HCT116 (cell line): ENCODE results near the gene SLC24A3. TPM values are rescaled to one million over a fixed set of nuclear protein-coding genes. Genes with fewer than 3 reads are reported as not detected.

ENCODE experiments used
- ATAC-seq: fragments of 200-7000 bp; cut with Tn5 transposase; 2 replicates; pipeline ENCODE4 v1.9.1; 2020; ENCODE audit warnings: mild to moderate bottlenecking, moderate library complexity
- BruUV-seq: library from RNA; stranded (reverse); fragments of 400-500 nt; replicated peaks from 2 replicates; lab custom pipeline; 2021; lab: Mats Ljungman, UMichigan
- CTCF ChIA-PET: fragments of 300-600 bp; sonication (Branson Sonifier 250); formaldehyde crosslinking; loops from one replicate; lab custom pipeline; 2021; ENCODE audit warnings: antibody characterized with exemption; lab: Charles Lee
- POLR2A ChIA-PET: fragments of 300-600, 350-600 bp; sonication (Branson Sonifier 250); formaldehyde crosslinking; loops from one replicate; lab custom pipeline; 2021; ENCODE audit warnings: antibody characterized with exemption; lab: Charles Lee
- RAD21 ChIA-PET, 2 experiments: fragments of 300-600 bp; sonication (Branson Sonifier 250); formaldehyde crosslinking; loops; one replicate each; lab custom pipeline; 2023; ENCODE audit warnings: low total read pairs in 2 of 2; ENCODE audit not compliant: uncharacterized antibody in 2 of 2, unreplicated experiment in 2 of 2, low non-redundant PET in 1 of 2; lab: Charles Lee
- DNase-seq: peaks from one replicate; pipeline ENCODE4 v3.0.0-alpha.2; 2010; ENCODE audit warnings: low read depth, low spot score
- H2AFZ ChIP-seq: fragments of 200-600 bp; shearing (Covaris generic), sonication (generic); 2 replicates; pipeline ENCODE4 v1.6.1; 2017; ENCODE audit warnings: low read depth, mixed run types, mixed read lengths, antibody characterized with exemption, low read length; ENCODE audit not compliant: poor library complexity, severe bottlenecking
- H3K27ac ChIP-seq: 2 replicates; pipeline ENCODE4 v1.5.1; 2012; ENCODE audit warnings: low read depth, low read length
- H3K27me3 ChIP-seq: fragments of 200-600 bp; sonication (generic); 2 replicates; pipeline ENCODE4 v1.6.1; 2016; ENCODE audit warnings: mixed run types, low read length, mixed read lengths; ENCODE audit not compliant: insufficient read depth
- H3K36me3 ChIP-seq, 2 experiments: fragments of 200-500 bp in 1 of 2; fragments of 200-600 bp in 1 of 2; sonication (Bioruptor generic) in 1 of 2; sonication (generic) in 1 of 2; 2 replicates each; pipeline versions ENCODE4 v1.5.1 to v1.6.1; 2014 to 2016; ENCODE audit warnings: low read length in 2 of 2, inconsistent platforms in 1 of 2, mixed read lengths in 1 of 2, mixed run types in 1 of 2; ENCODE audit not compliant: insufficient read depth in 2 of 2, control insufficient read depth in 1 of 2
- H3K4me1 ChIP-seq, 2 experiments: fragments of 200-600 bp in 1 of 2; sonication (generic) in 1 of 2; 2 replicates each; pipeline versions ENCODE4 v1.5.1 to v1.6.1; 2012 to 2017; ENCODE audit warnings: low read length in 2 of 2, inconsistent platforms in 1 of 2, mild to moderate bottlenecking in 1 of 2, mixed read lengths in 1 of 2, mixed run types in 1 of 2, moderate library complexity in 1 of 2; ENCODE audit not compliant: insufficient read depth in 2 of 2, control insufficient read depth in 1 of 2
- H3K4me2 ChIP-seq: fragments of 200-600 bp; sonication (generic); 2 replicates; pipeline ENCODE4 v1.6.1; 2017; ENCODE audit warnings: mixed run types, low read length, mixed read lengths
- H3K4me3 ChIP-seq, 2 experiments: fragments of 200-600 bp in 1 of 2; sonication (generic) in 1 of 2; replicated peaks in 1 of 2; 2 replicates each; pipeline ENCODE4 v1.5.1; 2011 to 2016; ENCODE audit warnings: low read length in 2 of 2, control low read depth in 1 of 2, low read depth in 1 of 2, mild to moderate bottlenecking in 1 of 2, mixed read lengths in 1 of 2, mixed run types in 1 of 2
- H3K79me2 ChIP-seq: fragments of 200-600 bp; sonication (generic); 2 replicates; pipeline ENCODE4 v1.6.1; 2017; ENCODE audit warnings: mild to moderate bottlenecking, mixed run types, low read length, moderate library complexity, mixed read lengths; ENCODE audit not compliant: insufficient read depth
- H3K9ac ChIP-seq: fragments of 200-600 bp; sonication (generic); 2 replicates; pipeline ENCODE4 v1.6.1; 2016; ENCODE audit warnings: low read length, mixed read lengths
- H3K9me2 ChIP-seq: fragments of 200-600 bp; sonication (generic), shearing (Covaris generic); 2 replicates; pipeline ENCODE4 v1.6.1; 2017; ENCODE audit warnings: mixed run types, mild to moderate bottlenecking, moderate library complexity; ENCODE audit not compliant: insufficient read depth
- H3K9me3 ChIP-seq, 2 experiments: fragments of 200-500 bp in 1 of 2; fragments of 200-600 bp in 1 of 2; sonication (Bioruptor generic) in 1 of 2; sonication (generic) in 1 of 2; 2 replicates each; pipeline ENCODE4 v1.6.1; 2014 to 2017; ENCODE audit warnings: low read length in 2 of 2, mixed read lengths in 2 of 2, inconsistent platforms in 1 of 2, low read depth in 1 of 2, mild to moderate bottlenecking in 1 of 2, mixed run types in 1 of 2, moderate library complexity in 1 of 2; ENCODE audit not compliant: control insufficient read depth in 1 of 2, insufficient read depth in 1 of 2
- H4K20me1 ChIP-seq: fragments of 200-600 bp; sonication (generic), shearing (Covaris generic); 2 replicates; pipeline ENCODE4 v1.6.1; 2017; ENCODE audit warnings: mixed run types, mild to moderate bottlenecking, moderate library complexity; ENCODE audit not compliant: insufficient read depth
- CBX3 ChIP-seq: IDR thresholded peaks from 2 replicates; pipeline ENCODE4 v1.6.1; 2012; ENCODE audit warnings: low read depth
- CEBPB ChIP-seq: IDR thresholded peaks from 2 replicates; pipeline ENCODE4 v1.6.1; 2012; ENCODE audit warnings: low read depth
- EGR1 ChIP-seq: IDR thresholded peaks from 2 replicates; pipeline ENCODE4 v1.6.1; 2012; ENCODE audit warnings: low read depth
- ELF1 ChIP-seq: IDR thresholded peaks from 2 replicates; pipeline ENCODE4 v1.6.1; 2012; ENCODE audit warnings: low read depth, borderline replicate concordance
- EZH2 ChIP-seq: fragments of 200-600 bp; sonication (generic); IDR thresholded peaks from 2 replicates; pipeline ENCODE4 v1.6.1; 2017; ENCODE audit warnings: antibody characterized with exemption, mixed run types
- EZH2phosphoT487 ChIP-seq: fragments of 200-600 bp; IDR thresholded peaks from 2 replicates; pipeline ENCODE4 v1.6.1; 2018; ENCODE audit warnings: antibody characterized with exemption, borderline replicate concordance
- FOSL1 ChIP-seq: IDR thresholded peaks from 2 replicates; pipeline ENCODE4 v1.6.1; 2012; ENCODE audit warnings: low read depth
- JUND ChIP-seq: IDR thresholded peaks from 2 replicates; pipeline ENCODE4 v1.6.1; 2012
- POLR2A ChIP-seq: IDR thresholded peaks from 2 replicates; pipeline ENCODE4 v1.7.0; 2011; ENCODE audit warnings: borderline replicate concordance; ENCODE audit not compliant: insufficient read depth, insufficient read length; ENCODE audit errors: extremely low read depth
- POLR2AphosphoS5 ChIP-seq: IDR thresholded peaks from 2 replicates; pipeline ENCODE4 v1.6.1; 2011; ENCODE audit warnings: mild to moderate bottlenecking, low read depth, low read length, moderate library complexity
- SIN3A ChIP-seq: IDR thresholded peaks from 2 replicates; pipeline ENCODE4 v1.6.1; 2012; ENCODE audit warnings: low read depth
- SP1 ChIP-seq: IDR thresholded peaks from 2 replicates; pipeline ENCODE4 v1.6.1; 2012; ENCODE audit warnings: low read depth
- SRF ChIP-seq: IDR thresholded peaks from 2 replicates; pipeline ENCODE4 v1.6.1; 2012; ENCODE audit warnings: low read depth
- TCF7L2 ChIP-seq: IDR thresholded peaks from 2 replicates; pipeline ENCODE4 v1.7.0; 2011; ENCODE audit warnings: borderline replicate concordance, inconsistent platforms; ENCODE audit not compliant: insufficient read depth, insufficient read length; ENCODE audit errors: extremely low read depth
- ZNF274 ChIP-seq: fragments of 200-500 bp; sonication (Bioruptor generic); IDR thresholded peaks from 2 replicates; pipeline ENCODE4 v1.6.1; 2014; ENCODE audit warnings: mild to moderate bottlenecking, low read depth, low read length, inconsistent platforms
- intact Hi-C: fragments of 100-400 bp; cut with micrococcal nuclease; formaldehyde crosslinking; loops from 2 replicates; pipeline ENCODE4 v1.10.0; 2022
- total RNA-seq: library from RNA; stranded (reverse); gene quantifications from one replicate; pipeline ENCODE4 v1.2.1, GENCODE V29; 2021; ENCODE audit not compliant: unreplicated experiment
- TF ChIP-seq, protein P1 (sequence below), 3 experiments: fragments of 200-600 bp in 1 of 3; sonication (generic) in 1 of 3; IDR thresholded peaks in 2 of 3; conservative IDR thresholded peaks in 1 of 3; 2 replicates each; pipeline ENCODE4 v1.5.1; 2012 to 2017; ENCODE audit warnings: low read depth in 2 of 3, low read length in 2 of 3, antibody characterized with exemption in 1 of 3, borderline replicate concordance in 1 of 3, control low read depth in 1 of 3, mild to moderate bottlenecking in 1 of 3, mixed read lengths in 1 of 3, mixed run types in 1 of 3, moderate library complexity in 1 of 3; ENCODE audit not compliant: insufficient read depth in 1 of 3
- TF ChIP-seq, protein P2 (sequence below): IDR thresholded peaks from 2 replicates; pipeline ENCODE4 v1.6.1; 2012; ENCODE audit warnings: low read depth

Gene SLC24A3
- total RNA-seq, 1 experiment from 2014 or later = not detected

DNA sequence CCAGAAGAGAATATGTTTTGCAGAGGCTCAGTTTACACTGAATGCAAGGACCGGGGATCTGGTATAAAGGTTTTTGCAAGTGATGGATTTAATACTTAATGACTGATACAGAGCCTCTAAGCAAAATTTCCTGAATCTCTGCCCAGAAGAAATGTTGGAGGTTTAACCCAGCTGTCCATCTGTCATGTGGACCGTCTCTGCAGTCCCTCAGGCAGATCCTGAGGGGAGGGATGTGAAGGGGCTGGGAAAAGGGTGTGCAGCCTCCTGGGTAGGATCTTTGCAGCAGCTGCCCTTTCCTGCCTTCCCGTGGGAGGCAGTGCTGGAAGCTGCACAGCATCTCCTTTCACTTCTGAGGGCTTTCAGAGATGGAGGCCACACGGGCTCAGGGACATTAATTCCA, 207.0 kb downstream of the SLC24A3 start:
- no peaks in the 10 kb centered on the region for H3K4me1 ChIP-seq
- ChIA-PET POLR2A (no interaction called here), CTCF (no interaction called here), RAD21 (no interaction called here)
- H3K4me2 ChIP-seq = no peak overlapping the region
- H3K9me2 ChIP-seq = no peaks in the 10 kb centered on the region
- H3K36me3 ChIP-seq = no peaks in the 10 kb centered on the region
- intact Hi-C loops = no loop called here
- no peaks in the 10 kb centered on the region for H4K20me1 ChIP-seq
- BruUV-seq = no TSS peak
- H3K9ac ChIP-seq = no peak overlapping the region
- ATAC-seq = no peak
- H3K27me3 ChIP-seq = no peaks in the 10 kb centered on the region
- no peaks in the 10 kb centered on the region; a peak in 1 of 4 replicates for H3K9me3 ChIP-seq
- H3K79me2 ChIP-seq = no peaks in the 10 kb centered on the region
- TF ChIP-seq POLR2A = no peak
- TF ChIP-seq ZNF274 = no peak
- TF ChIP-seq JUND = no peak
- no peak for TF ChIP-seq ELF1
- no peak for TF ChIP-seq SRF
- no peak for TF ChIP-seq POLR2AphosphoS5
- TF ChIP-seq EGR1 = no peak
- TF ChIP-seq TCF7L2 = no peak
- no peak for TF ChIP-seq EZH2phosphoT487
- no peak for TF ChIP-seq CEBPB
- H3K27ac ChIP-seq = no peak overlapping the region
- H2AFZ ChIP-seq = no peak overlapping the region
- no peak overlapping the region for H3K4me3 ChIP-seq
- no peak for DNase-seq

DNA sequence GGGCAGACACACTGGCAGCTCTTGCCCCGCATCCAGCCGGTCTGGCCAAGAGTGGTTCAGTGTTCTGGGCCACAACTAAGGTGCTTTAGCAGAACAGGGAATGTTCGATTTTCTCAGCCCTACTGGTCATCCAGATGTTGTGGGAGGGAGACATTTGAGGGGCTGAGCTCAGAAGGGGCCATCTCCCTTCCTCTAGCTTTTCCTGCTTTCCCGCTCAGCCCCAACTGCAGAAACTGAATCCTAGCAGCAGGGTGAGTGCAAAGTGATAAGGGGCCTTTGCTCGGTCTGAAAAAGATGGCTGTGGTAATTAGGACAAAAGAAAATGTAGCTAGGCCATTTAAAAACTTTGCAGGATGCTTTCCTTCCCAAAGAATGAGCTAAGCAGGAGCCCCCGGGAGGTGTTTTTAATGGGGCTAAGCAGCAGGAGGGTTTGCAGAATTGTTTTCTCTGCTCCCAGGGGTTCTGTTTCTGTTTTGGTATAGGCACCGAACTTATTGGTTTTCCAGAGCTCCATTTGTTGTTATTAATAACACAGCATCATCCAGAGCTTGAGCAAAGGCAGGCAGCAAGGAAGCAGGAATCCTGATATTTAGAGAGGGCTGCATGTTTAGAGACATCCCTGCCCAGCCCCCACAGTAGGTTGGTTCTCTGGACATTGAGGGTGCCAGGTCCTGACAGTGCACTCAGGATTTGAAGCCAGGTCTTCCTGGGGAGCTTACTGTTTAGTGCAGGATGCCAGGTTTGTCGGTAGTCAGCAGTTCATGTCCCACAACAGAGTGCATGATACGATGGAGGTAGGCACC, 210.9 kb downstream of the SLC24A3 start:
- H2AFZ ChIP-seq = no peak overlapping the region
- DNase-seq = no peak
- no peak overlapping the region for H3K27ac ChIP-seq
- no peaks in the 10 kb centered on the region for H3K36me3 ChIP-seq
- no peaks in the 10 kb centered on the region for H4K20me1 ChIP-seq
- intact Hi-C loops = no loop called here
- ChIA-PET CTCF (no interaction called here), POLR2A (no interaction called here), RAD21 (no interaction called here)
- no peaks in the 10 kb centered on the region for H3K27me3 ChIP-seq
- H3K4me3 ChIP-seq = no peak overlapping the region
- H3K4me2 ChIP-seq = no peak overlapping the region
- H3K9me2 ChIP-seq = no peaks in the 10 kb centered on the region
- no peaks in the 10 kb centered on the region for H3K79me2 ChIP-seq
- H3K9me3 ChIP-seq = no peaks in the 10 kb centered on the region; a peak in 1 of 4 replicates
- no peak for ATAC-seq
- no peaks in the 10 kb centered on the region for H3K4me1 ChIP-seq
- BruUV-seq = no TSS peak
- H3K9ac ChIP-seq = no peak overlapping the region
- TF ChIP-seq, protein P1, sequence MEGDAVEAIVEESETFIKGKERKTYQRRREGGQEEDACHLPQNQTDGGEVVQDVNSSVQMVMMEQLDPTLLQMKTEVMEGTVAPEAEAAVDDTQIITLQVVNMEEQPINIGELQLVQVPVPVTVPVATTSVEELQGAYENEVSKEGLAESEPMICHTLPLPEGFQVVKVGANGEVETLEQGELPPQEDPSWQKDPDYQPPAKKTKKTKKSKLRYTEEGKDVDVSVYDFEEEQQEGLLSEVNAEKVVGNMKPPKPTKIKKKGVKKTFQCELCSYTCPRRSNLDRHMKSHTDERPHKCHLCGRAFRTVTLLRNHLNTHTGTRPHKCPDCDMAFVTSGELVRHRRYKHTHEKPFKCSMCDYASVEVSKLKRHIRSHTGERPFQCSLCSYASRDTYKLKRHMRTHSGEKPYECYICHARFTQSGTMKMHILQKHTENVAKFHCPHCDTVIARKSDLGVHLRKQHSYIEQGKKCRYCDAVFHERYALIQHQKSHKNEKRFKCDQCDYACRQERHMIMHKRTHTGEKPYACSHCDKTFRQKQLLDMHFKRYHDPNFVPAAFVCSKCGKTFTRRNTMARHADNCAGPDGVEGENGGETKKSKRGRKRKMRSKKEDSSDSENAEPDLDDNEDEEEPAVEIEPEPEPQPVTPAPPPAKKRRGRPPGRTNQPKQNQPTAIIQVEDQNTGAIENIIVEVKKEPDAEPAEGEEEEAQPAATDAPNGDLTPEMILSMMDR (IDR thresholded peaks at IDR 0.05 in 2 of 3, conservative IDR thresholded peaks at IDR 0.05 in 1 of 3; ENCODE audit: borderline replicate concordance in 1 of 3, insufficient read depth in 1 of 3, low read depth in 2 of 3, low read length in 2 of 3) = no peak
- TF ChIP-seq POLR2AphosphoS5 = no peak
- no peak for TF ChIP-seq SIN3A
- no peak for TF ChIP-seq EZH2
- TF ChIP-seq ZNF274 = no peak
- TF ChIP-seq CEBPB = no peak
- no peak for TF ChIP-seq CBX3
- no peak for TF ChIP-seq SP1
- no peak for TF ChIP-seq FOSL1
- TF ChIP-seq, protein P2, sequence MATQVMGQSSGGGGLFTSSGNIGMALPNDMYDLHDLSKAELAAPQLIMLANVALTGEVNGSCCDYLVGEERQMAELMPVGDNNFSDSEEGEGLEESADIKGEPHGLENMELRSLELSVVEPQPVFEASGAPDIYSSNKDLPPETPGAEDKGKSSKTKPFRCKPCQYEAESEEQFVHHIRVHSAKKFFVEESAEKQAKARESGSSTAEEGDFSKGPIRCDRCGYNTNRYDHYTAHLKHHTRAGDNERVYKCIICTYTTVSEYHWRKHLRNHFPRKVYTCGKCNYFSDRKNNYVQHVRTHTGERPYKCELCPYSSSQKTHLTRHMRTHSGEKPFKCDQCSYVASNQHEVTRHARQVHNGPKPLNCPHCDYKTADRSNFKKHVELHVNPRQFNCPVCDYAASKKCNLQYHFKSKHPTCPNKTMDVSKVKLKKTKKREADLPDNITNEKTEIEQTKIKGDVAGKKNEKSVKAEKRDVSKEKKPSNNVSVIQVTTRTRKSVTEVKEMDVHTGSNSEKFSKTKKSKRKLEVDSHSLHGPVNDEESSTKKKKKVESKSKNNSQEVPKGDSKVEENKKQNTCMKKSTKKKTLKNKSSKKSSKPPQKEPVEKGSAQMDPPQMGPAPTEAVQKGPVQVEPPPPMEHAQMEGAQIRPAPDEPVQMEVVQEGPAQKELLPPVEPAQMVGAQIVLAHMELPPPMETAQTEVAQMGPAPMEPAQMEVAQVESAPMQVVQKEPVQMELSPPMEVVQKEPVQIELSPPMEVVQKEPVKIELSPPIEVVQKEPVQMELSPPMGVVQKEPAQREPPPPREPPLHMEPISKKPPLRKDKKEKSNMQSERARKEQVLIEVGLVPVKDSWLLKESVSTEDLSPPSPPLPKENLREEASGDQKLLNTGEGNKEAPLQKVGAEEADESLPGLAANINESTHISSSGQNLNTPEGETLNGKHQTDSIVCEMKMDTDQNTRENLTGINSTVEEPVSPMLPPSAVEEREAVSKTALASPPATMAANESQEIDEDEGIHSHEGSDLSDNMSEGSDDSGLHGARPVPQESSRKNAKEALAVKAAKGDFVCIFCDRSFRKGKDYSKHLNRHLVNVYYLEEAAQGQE = no peak
